ENCODE measurements around the gene PHLDB1.

Gene PHLDB1

DNA sequence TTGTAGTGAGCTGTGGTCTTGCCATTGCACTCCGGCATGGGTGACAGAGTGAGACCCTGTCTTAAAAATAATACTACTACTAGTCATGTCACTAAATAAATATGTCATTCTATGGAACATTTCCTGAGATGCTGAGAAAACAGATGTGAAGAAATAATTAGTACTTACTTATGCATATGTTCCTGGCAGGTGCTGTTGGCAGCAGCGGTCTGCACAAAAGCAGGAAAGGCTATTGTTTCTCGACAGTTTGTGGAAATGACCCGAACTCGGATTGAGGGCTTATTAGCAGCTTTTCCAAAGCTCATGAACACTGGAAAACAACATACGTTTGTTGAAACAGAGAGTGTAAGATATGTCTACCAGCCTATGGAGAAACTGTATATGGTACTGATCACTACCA, 26.4 kb upstream of the PHLDB1 start:
- peaks cover 36% of the 10 kb centered on the region for H3K79me2 ChIP-seq (ENCODE audit: insufficient read depth, low read length)
- H3K36me3 ChIP-seq (ENCODE audit: insufficient read depth, low read length) = peaks cover 39% of the 10 kb centered on the region
- H3K4me2 ChIP-seq (ENCODE audit: low read length) = no peak overlapping the region
- no peaks in the 10 kb centered on the region for H3K27me3 ChIP-seq (ENCODE audit: insufficient read depth, low read length)
- no peaks in the 10 kb centered on the region for H3K9me2 ChIP-seq (ENCODE audit: low read depth, low read length)
- H3F3A ChIP-seq (ENCODE audit: insufficient read depth, low read length) = no peaks in the 10 kb centered on the region
- H3K4me3 ChIP-seq (ENCODE audit: low read depth, low read length, poor library complexity, severe bottlenecking) = no peak overlapping the region
- no peaks in the 10 kb centered on the region for H4K20me1 ChIP-seq (ENCODE audit: insufficient read depth, low read length)
- no peak overlapping the region for H3K9ac ChIP-seq (ENCODE audit: low read length)
- H3K27ac ChIP-seq (ENCODE audit: low read depth, low read length, poor library complexity, severe bottlenecking) = no peak overlapping the region
- no peaks in the 10 kb centered on the region for H3K9me3 ChIP-seq (ENCODE audit: low read length)
- no peak overlapping the region for H2AFZ ChIP-seq (ENCODE audit: low read length)
- no peak for TF ChIP-seq EZH2 (IDR thresholded peaks at IDR 0.05; ENCODE audit: borderline replicate concordance, low read length)
- TF ChIP-seq, protein P1, sequence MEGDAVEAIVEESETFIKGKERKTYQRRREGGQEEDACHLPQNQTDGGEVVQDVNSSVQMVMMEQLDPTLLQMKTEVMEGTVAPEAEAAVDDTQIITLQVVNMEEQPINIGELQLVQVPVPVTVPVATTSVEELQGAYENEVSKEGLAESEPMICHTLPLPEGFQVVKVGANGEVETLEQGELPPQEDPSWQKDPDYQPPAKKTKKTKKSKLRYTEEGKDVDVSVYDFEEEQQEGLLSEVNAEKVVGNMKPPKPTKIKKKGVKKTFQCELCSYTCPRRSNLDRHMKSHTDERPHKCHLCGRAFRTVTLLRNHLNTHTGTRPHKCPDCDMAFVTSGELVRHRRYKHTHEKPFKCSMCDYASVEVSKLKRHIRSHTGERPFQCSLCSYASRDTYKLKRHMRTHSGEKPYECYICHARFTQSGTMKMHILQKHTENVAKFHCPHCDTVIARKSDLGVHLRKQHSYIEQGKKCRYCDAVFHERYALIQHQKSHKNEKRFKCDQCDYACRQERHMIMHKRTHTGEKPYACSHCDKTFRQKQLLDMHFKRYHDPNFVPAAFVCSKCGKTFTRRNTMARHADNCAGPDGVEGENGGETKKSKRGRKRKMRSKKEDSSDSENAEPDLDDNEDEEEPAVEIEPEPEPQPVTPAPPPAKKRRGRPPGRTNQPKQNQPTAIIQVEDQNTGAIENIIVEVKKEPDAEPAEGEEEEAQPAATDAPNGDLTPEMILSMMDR (IDR thresholded peaks at IDR 0.05; ENCODE audit: low read length) = no peak
- no peaks in the 10 kb centered on the region for H3K4me1 ChIP-seq (ENCODE audit: insufficient read depth, low read length, severe bottlenecking)

DNA sequence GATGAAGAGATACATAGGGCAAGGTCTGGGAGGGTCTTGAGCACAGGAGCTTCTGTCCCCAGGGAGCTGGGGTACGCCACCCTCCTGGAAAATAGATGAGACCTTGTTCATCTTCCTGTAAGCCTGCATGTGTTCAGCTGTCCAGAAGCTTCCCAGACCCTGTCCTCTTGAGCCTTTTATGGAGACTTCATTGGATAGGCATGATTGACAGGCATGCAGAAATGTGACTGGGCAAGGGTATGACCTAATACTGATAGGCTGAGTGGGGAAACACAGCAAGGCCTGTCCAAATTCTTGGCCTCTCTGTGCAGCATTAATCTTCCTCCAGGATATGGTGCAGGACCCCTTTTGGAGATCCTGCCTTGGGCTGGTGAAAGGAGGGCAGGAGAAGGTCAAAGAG, 19.5 kb upstream of the PHLDB1 start:
- H3F3A ChIP-seq (ENCODE audit: insufficient read depth, low read length) = no peaks in the 10 kb centered on the region
- H3K9me3 ChIP-seq (ENCODE audit: low read length) = no peaks in the 10 kb centered on the region
- H3K4me1 ChIP-seq (ENCODE audit: insufficient read depth, low read length, severe bottlenecking) = no peaks in the 10 kb centered on the region
- H3K9ac ChIP-seq (ENCODE audit: low read length) = no peak overlapping the region
- H3K9me2 ChIP-seq (ENCODE audit: low read depth, low read length) = no peaks in the 10 kb centered on the region
- no peak overlapping the region for H3K4me3 ChIP-seq (ENCODE audit: low read depth, low read length, poor library complexity, severe bottlenecking)
- no peak overlapping the region for H3K27ac ChIP-seq (ENCODE audit: low read depth, low read length, poor library complexity, severe bottlenecking)
- H3K27me3 ChIP-seq (ENCODE audit: insufficient read depth, low read length) = no peaks in the 10 kb centered on the region
- H2AFZ ChIP-seq (ENCODE audit: low read length) = no peak overlapping the region
- TF ChIP-seq, protein P1 (IDR thresholded peaks at IDR 0.05; ENCODE audit: low read length) = no peak
- TF ChIP-seq EZH2 (IDR thresholded peaks at IDR 0.05; ENCODE audit: borderline replicate concordance, low read length) = no peak
- no peak overlapping the region for H3K4me2 ChIP-seq (ENCODE audit: low read length)
- H4K20me1 ChIP-seq (ENCODE audit: insufficient read depth, low read length) = no peaks in the 10 kb centered on the region
- H3K79me2 ChIP-seq (ENCODE audit: insufficient read depth, low read length) = no peaks in the 10 kb centered on the region
- H3K36me3 ChIP-seq (ENCODE audit: insufficient read depth, low read length) = peaks cover 89% of the 10 kb centered on the region

GRCh38 chr11:118592616-118593367, 14.6 kb upstream of the PHLDB1 start:
- no peak overlapping the region for H2AFZ ChIP-seq (ENCODE audit: low read length)
- no peaks in the 10 kb centered on the region for H3K79me2 ChIP-seq (ENCODE audit: insufficient read depth, low read length)
- no peaks in the 10 kb centered on the region for H4K20me1 ChIP-seq (ENCODE audit: insufficient read depth, low read length)
- TF ChIP-seq, protein P1 (IDR thresholded peaks at IDR 0.05; ENCODE audit: low read length) = no peak
- TF ChIP-seq EZH2 (IDR thresholded peaks at IDR 0.05; ENCODE audit: borderline replicate concordance, low read length) = no peak
- no peaks in the 10 kb centered on the region for H3K4me1 ChIP-seq (ENCODE audit: insufficient read depth, low read length, severe bottlenecking)
- H3K4me3 ChIP-seq (ENCODE audit: low read depth, low read length, poor library complexity, severe bottlenecking) = no peak overlapping the region
- H3K9me3 ChIP-seq (ENCODE audit: low read length) = no peaks in the 10 kb centered on the region
- peaks cover 81% of the 10 kb centered on the region for H3K36me3 ChIP-seq (ENCODE audit: insufficient read depth, low read length)
- H3K27ac ChIP-seq (ENCODE audit: low read depth, low read length, poor library complexity, severe bottlenecking) = no peak overlapping the region
- H3K9ac ChIP-seq (ENCODE audit: low read length) = no peak overlapping the region
- no peak overlapping the region for H3K4me2 ChIP-seq (ENCODE audit: low read length)
- H3K27me3 ChIP-seq (ENCODE audit: insufficient read depth, low read length) = no peaks in the 10 kb centered on the region
- H3K9me2 ChIP-seq (ENCODE audit: low read depth, low read length) = no peaks in the 10 kb centered on the region
- H3F3A ChIP-seq (ENCODE audit: insufficient read depth, low read length) = no peaks in the 10 kb centered on the region

All from OCI-LY1 (cell line).